Ovary (tissue), 9 donors: ENCODE data around the gene PALLD. TPM values are rescaled to one million over a fixed set of nuclear protein-coding genes. Genes with fewer than 3 reads are reported as not detected.

Source experiments
- DNase-seq, 5 donors: peaks; one replicate each; pipeline ENCODE4 v3.0.0-alpha.2; 2019 to 2020
- H3K27ac ChIP-seq, 2 donors: fragments of 200-600 bp; one replicate each; pipeline versions ENCODE4 v1.5.1 to v1.8.0; 2019 to 2022
- H3K27me3 ChIP-seq: fragments of 200-600 bp; one replicate; pipeline ENCODE4 v1.8.0; 2022
- H3K36me3 ChIP-seq: fragments of 200-600 bp; sonication (generic); one replicate; pipeline ENCODE4 v1.5.1; 2019
- H3K4me1 ChIP-seq: one replicate; pipeline ENCODE4 v1.8.1; 2013; ENCODE audit warnings: mild to moderate bottlenecking, moderate library complexity; ENCODE audit not compliant: insufficient read depth
- H3K4me3 ChIP-seq: fragments of 200-600 bp; sonication (generic); one replicate; pipeline ENCODE4 v1.5.1; 2017
- H3K9me3 ChIP-seq, 2 donors: fragments of 200-600 bp in 1 of 2; sonication (generic) in 1 of 2; one replicate each; pipeline versions ENCODE4 v1.5.1 to v1.8.1; 2013 to 2019; ENCODE audit warnings: mild to moderate bottlenecking in 1 of 2, moderate library complexity in 1 of 2
- CTCF ChIP-seq, 3 donors: fragments of 450-650 bp in 2 of 3; fragments of 200-600 bp in 1 of 3; IDR thresholded peaks; one replicate each; pipeline versions ENCODE4 v1.5.1 to v1.8.0; 2016 to 2022; ENCODE audit warnings: antibody characterized with exemption in 3 of 3, mild to moderate bottlenecking in 1 of 3
- EP300 ChIP-seq: sonication (generic); formaldehyde crosslinking; IDR thresholded peaks from one replicate; pipeline ENCODE4 v1.6.1; 2017; ENCODE audit warnings: antibody characterized with exemption
- POLR2A ChIP-seq: fragments of 450-650 bp; IDR thresholded peaks from one replicate; pipeline ENCODE4 v1.6.1; 2017; ENCODE audit warnings: antibody characterized with exemption, mild to moderate bottlenecking, moderate library complexity
- WGBS, 3 donors: extraction: QIAGEN DNeasy Blood & Tissue Kit in 1 of 3; methylation state at CpG; one replicate each; pipeline versions ENCODE4 v1.1.5 to v1.1.7; 2013 to 2017; 5-methylcytosine and 5-hydroxymethylcytosine counted together
- intact Hi-C, 4 donors: fragments of 100-400 bp; cut with DNase I; formaldehyde crosslinking; loops; one replicate each; pipeline versions ENCODE4 v1.11.0 to v1.15.1; 2022 to 2023
- polyA plus RNA-seq, 2 donors: library from polyadenylated mRNA; stranded (reverse); fragments of 200-250 nt in 1 of 2; fragments of 350-450 nt in 1 of 2; fragmentation: Illumina TruSeq in 1 of 2; extraction: RNeasy Lipid Tissue Mini Kit (QIAGEN cat#74804) in 1 of 2; gene quantifications; one replicate each; pipeline ENCODE4 v1.2.3, GENCODE V29; 2013 to 2014
- total RNA-seq, 7 donors: library from RNA; depleted of rRNA in 2 of 7; stranded (reverse); fragments of >200 nt in 2 of 7; fragmentation: NEBNext Ultra II Directional in 3 of 7; extraction: Animal tissue kit (Norgen Biotek cat#: 25700) in 3 of 7; gene quantifications; one replicate each; pipeline versions ENCODE4 v1.1.0 to v1.2.4, GENCODE V29; 2016 to 2023
- donor health status: DM: no; HTN: no; CAD: no; lungs with moderate emphysema.
- donor health status: DM: no; HTN: no; CAD: no.
- donor health status: Bipolar disorder and iron deficiency.
- donor health status: DM: yes; HTN: yes; CAD: no.
- donor health status: DM: no; HTN: no; CAD: no.
- donor health status: DM: yes; HTN: yes; CAD: no.

Gene PALLD
- total and polyA plus RNA-seq, 9 donors = 96.8 to 605 (median 137) TPM

DNA sequence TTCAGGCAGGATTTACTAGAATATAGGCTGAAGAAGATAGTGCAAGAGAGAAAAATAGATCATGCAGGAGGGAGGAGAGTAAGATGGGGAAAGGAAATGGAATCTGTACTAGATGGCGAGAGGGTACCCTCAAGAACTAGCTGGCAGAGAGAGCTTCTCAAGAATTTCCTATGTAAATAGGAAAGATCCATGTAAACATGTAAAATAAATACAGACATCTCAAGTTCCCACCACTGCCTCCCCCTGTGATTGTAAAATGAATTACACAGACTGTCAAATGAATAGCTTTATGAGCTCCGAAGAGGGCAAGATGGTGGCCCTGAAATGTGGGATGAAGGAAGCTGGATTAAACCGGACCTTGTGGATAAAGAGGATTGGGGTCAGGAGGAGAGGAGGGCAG lies 178.0 kb downstream of the PALLD start:
- H3K9me3 ChIP-seq = no peaks in the 10 kb centered on the region
- 70 to 79% (median 77%) methylated on average over 3 of the region's 3 CpGs for WGBS, 3 donors
- TF ChIP-seq POLR2A = no peak
- TF ChIP-seq CTCF (IDR thresholded peaks at IDR 0.05) = no peak
- no peak for TF ChIP-seq EP300
- intact Hi-C loops = no loop called here
- H3K27ac ChIP-seq = no peak overlapping the region
- DNase-seq = no peak
- H3K27me3 ChIP-seq = no peaks in the 10 kb centered on the region
- H3K4me3 ChIP-seq = no peak overlapping the region
- no peaks in the 10 kb centered on the region for H3K36me3 ChIP-seq
- peaks cover 2% of the 10 kb centered on the region for H3K4me1 ChIP-seq

- intact Hi-C loops = no loop called here
- TF ChIP-seq POLR2A (no peak), CTCF (IDR thresholded peaks at IDR 0.05) (no peak), EP300 (no peak)
These were observed 180.2 kb downstream of the PALLD start for GRCh38 chr4:168677063-168677462.

DNA sequence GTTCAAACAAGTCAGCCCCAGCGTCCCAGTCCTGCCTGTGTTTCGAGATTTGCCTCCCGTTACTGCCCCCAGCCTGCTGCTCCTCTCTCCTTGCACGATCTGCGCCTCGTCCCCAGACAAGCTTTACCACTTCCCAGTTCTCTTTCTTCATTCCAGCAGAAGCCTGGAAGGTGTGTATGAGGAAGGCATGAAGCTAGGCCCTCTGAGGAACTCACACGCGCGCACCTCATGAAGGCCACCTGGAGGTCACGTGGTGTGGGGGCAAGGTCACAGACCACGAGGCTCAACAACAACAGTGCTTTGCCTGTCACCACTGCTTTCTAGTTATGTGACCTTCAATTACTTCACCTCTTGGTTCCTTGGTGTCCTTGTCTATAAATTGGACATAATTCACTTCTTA lies 181.0 kb downstream of the PALLD start:
- Histone ChIP-seq H3K36me3 (no peaks in the 10 kb centered on the region), H3K4me3 (no peak overlapping the region), H3K27me3 (no peaks in the 10 kb centered on the region), H3K9me3 (no peaks in the 10 kb centered on the region), H3K4me1 (peaks cover 2% of the 10 kb centered on the region), H3K27ac (no peak overlapping the region)
- no peak for TF ChIP-seq EP300
- TF ChIP-seq CTCF (IDR thresholded peaks at IDR 0.05) = no peak
- no peak for TF ChIP-seq POLR2A
- DNase-seq = no peak
- 85 to 89% (median 88%) methylated on average over 11 of the region's 11 CpGs for WGBS, 3 donors
- intact Hi-C loops = no loop called here

More at GRCh38 chr4:168677063-168677462, 180.2 kb downstream of the PALLD start:
- Histone ChIP-seq H3K4me3 (no peak overlapping the region), H3K27ac (no peak overlapping the region), H3K27me3 (no peaks in the 10 kb centered on the region), H3K9me3 (no peaks in the 10 kb centered on the region), H3K36me3 (no peaks in the 10 kb centered on the region), H3K4me1 (peaks cover 2% of the 10 kb centered on the region)
- 94% methylated on average over 6 of the region's 6 CpGs for WGBS, 3 donors
- DNase-seq = no peak

- no peaks in the 10 kb centered on the region for H3K9me3 ChIP-seq
- WGBS, 3 donors = 92 to 96% (median 96%) methylated on average over 8 of the region's 8 CpGs
- no peak overlapping the region for H3K27ac ChIP-seq
- intact Hi-C loops = no loop called here
- no peak overlapping the region for H3K4me3 ChIP-seq
- H3K27me3 ChIP-seq = no peaks in the 10 kb centered on the region
- no peak for DNase-seq
- peaks cover 2% of the 10 kb centered on the region for H3K4me1 ChIP-seq
- TF ChIP-seq EP300 (no peak), CTCF (IDR thresholded peaks at IDR 0.05) (no peak), POLR2A (no peak)
- H3K36me3 ChIP-seq = no peaks in the 10 kb centered on the region
These were observed 182.0 kb downstream of the PALLD start for GRCh38 chr4:168678751-168679366.
